C4-2B (cell line): ENCODE data around the gene CHST10.

Experiments
- ZFX ChIP-seq: fragments of 450-650 bp; IDR thresholded peaks from 2 replicates; pipeline ENCODE4 v1.6.1; 2017
- TF ChIP-seq, protein P1 (sequence below): fragments of 450-650 bp; conservative IDR thresholded peaks from 2 replicates; pipeline ENCODE4 v1.5.1; 2017; ENCODE audit warnings: mild to moderate bottlenecking

DNA sequence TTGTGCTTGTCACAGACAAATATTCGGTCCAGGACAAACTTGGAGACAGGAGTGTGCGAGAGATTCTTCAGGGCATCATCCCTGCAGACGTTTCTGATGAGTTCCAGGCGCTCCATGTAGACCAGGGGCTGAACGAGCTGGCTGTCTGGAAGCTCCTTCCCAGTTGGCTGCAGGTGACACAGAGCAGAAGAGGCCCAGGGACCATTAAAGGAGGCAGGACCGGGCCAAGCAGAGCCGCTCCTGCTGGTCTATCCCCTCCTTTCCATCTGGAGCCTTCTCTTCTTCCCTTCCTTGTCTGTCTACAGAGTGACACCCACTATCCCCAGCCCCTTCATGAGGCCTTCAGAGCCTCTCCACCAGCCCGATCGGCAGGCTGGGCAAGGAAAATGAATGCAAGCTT, 19.5 kb downstream of the CHST10 start:
- TF ChIP-seq, protein P1, sequence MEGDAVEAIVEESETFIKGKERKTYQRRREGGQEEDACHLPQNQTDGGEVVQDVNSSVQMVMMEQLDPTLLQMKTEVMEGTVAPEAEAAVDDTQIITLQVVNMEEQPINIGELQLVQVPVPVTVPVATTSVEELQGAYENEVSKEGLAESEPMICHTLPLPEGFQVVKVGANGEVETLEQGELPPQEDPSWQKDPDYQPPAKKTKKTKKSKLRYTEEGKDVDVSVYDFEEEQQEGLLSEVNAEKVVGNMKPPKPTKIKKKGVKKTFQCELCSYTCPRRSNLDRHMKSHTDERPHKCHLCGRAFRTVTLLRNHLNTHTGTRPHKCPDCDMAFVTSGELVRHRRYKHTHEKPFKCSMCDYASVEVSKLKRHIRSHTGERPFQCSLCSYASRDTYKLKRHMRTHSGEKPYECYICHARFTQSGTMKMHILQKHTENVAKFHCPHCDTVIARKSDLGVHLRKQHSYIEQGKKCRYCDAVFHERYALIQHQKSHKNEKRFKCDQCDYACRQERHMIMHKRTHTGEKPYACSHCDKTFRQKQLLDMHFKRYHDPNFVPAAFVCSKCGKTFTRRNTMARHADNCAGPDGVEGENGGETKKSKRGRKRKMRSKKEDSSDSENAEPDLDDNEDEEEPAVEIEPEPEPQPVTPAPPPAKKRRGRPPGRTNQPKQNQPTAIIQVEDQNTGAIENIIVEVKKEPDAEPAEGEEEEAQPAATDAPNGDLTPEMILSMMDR = no peak
- no peak for TF ChIP-seq ZFX
